Activated T-cell treated with anti-CD3 and anti-CD28 coated beads, Interleukin-2, amount 50 U/mL, for 48 hours (primary cell): ENCODE measurements around the gene NPY1R.

Source experiments
- DNase-seq, 2 experiments: peaks; one replicate each; pipeline ENCODE4 v3.0.0-alpha.2; 2020

The NPY1R gene

GRCh38 chr4:163274861-163275260 lies 57.5 kb downstream of the NPY1R start:
- no peak for DNase-seq
